Ectodermal cell (in vitro differentiated cells): Measurements from ENCODE around the gene CLEC4E.
"Not testable (repeated sequence)": the region's sequence is repeated elsewhere in the genome, so short reads cannot be mapped to it uniquely, and the experiment has no call there.

Experiments used
- H3K27ac ChIP-seq: 2 replicates; pipeline ENCODE4 v1.7.0; 2013; ENCODE audit warnings: mild to moderate bottlenecking, low read depth, low read length; ENCODE audit not compliant: insufficient read depth, poor library complexity, severe bottlenecking
- H3K27me3 ChIP-seq: 2 replicates; pipeline ENCODE4 v1.7.0; 2013; ENCODE audit warnings: mild to moderate bottlenecking, low read length; ENCODE audit not compliant: insufficient read depth, control insufficient read depth, poor library complexity, severe bottlenecking
- H3K36me3 ChIP-seq: one replicate; pipeline ENCODE4 v1.7.0; 2013; ENCODE audit warnings: low read length; ENCODE audit not compliant: control insufficient read depth, insufficient read depth
- H3K4me1 ChIP-seq: one replicate; pipeline ENCODE4 v1.7.0; 2013; ENCODE audit warnings: low read length; ENCODE audit not compliant: control insufficient read depth, insufficient read depth
- H3K4me3 ChIP-seq: 2 replicates; pipeline ENCODE4 v1.7.0; 2013; ENCODE audit warnings: low read depth, low read length, control low read depth; ENCODE audit not compliant: insufficient read depth
- H3K9me3 ChIP-seq: 2 replicates; pipeline ENCODE4 v1.7.0; 2013; ENCODE audit warnings: mild to moderate bottlenecking, low read length, moderate library complexity; ENCODE audit not compliant: control insufficient read depth
- WGBS, 2 experiments: methylation state at CpG; one replicate each; pipeline ENCODE4 v1.1.7; 2013; ENCODE audit warnings: missing lambda C conversion rate in 2 of 2; 5-methylcytosine and 5-hydroxymethylcytosine counted together

Gene CLEC4E

DNA sequence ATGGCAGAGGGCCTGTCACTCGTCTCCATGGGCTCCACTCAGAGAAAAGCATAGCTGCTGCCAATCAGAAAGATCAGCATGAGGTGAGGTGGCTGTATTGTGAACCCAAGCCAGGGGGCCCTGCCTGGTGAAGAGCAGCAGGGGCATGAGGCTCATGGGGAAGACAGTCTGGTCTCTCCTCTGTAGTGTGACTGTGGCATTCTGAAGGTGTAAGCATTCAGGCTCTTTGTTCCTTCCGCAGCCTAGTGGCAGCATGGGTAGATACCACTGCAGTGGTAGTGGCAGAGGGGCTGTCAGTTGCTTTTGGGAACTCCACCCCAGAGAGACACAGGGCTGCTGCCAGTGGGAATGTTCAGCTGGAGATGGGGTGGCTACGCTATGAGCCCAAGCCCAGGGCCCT is 32.5 kb downstream of the CLEC4E start:
- 69 to 73% methylated on average over 3 of the region's 3 CpGs for WGBS, 2 experiments
- H3K4me1 ChIP-seq, result no peaks in the 10 kb centered on the region
- no peak overlapping the region for H3K27ac ChIP-seq
- no peaks in the 10 kb centered on the region for H3K9me3 ChIP-seq
- H3K36me3 ChIP-seq, result no peaks in the 10 kb centered on the region
- H3K4me3 ChIP-seq, result no peak overlapping the region
- no peaks in the 10 kb centered on the region for H3K27me3 ChIP-seq

DNA sequence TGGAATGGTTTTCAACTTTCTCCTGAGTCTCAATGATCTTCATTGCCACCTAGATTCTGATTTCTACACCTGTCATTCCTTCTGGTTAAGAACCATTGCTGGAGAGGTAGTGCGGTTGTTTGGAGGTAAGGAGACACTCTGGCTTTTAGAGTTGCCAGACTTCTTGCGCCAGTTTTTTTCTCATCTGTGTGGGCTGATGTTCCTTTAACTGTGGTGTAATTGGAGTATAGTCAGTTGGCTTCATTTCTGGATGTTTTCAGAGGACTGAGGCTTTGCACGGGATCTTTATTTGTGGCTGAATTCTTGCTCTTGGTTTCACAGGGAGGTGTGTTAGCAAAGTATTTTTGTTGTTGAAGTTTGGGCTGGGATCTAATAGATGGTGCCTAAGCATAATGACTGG is 33.1 kb downstream of the CLEC4E start:
- Histone ChIP-seq H3K4me3 (no peak overlapping the region), H3K27me3 (no peaks in the 10 kb centered on the region), H3K9me3 (no peaks in the 10 kb centered on the region), H3K36me3 (no peaks in the 10 kb centered on the region), H3K27ac (no peak overlapping the region), H3K4me1 (no peaks in the 10 kb centered on the region)
- WGBS, 2 experiments, result 87 to 93% methylated on average over 3 of the region's 3 CpGs

DNA sequence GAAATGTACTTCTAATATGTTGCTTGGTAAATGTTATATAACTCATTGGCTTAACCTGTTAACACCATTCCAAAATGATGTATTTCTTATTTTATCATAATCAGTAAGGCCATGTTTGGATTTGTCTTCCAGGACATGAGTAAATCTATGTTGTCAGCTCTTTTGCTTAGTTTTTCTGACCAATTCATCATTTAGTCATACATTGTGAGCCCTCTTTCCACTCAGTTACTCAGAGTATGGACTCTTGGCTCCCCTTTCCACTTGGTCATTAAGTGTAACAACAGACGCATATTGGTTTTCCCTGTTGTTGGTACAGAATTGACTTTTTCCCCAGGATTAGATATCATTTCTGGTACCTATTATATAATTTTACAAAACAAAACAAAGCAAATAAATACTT is 36.4 kb downstream of the CLEC4E start:
- no peaks in the 10 kb centered on the region for H3K36me3 ChIP-seq
- H3K9me3 ChIP-seq, result no peaks in the 10 kb centered on the region
- H3K27ac ChIP-seq, result no peak overlapping the region
- H3K4me3 ChIP-seq, result no peak overlapping the region
- no peaks in the 10 kb centered on the region for H3K4me1 ChIP-seq
- 100% methylated on average over 1 of the region's 1 CpG for WGBS, 2 experiments
- H3K27me3 ChIP-seq, result no peaks in the 10 kb centered on the region

GRCh38 chr12:8501720-8502119 is 39.0 kb downstream of the CLEC4E start:
- H3K36me3 ChIP-seq, result no peaks in the 10 kb centered on the region
- no peaks in the 10 kb centered on the region for H3K4me1 ChIP-seq
- no peaks in the 10 kb centered on the region for H3K27me3 ChIP-seq
- no peaks in the 10 kb centered on the region for H3K9me3 ChIP-seq
- no peak overlapping the region for H3K27ac ChIP-seq
- WGBS, 2 experiments, result 65 to 67% methylated on average over 1 of the region's 3 CpGs
- no peak overlapping the region for H3K4me3 ChIP-seq

DNA sequence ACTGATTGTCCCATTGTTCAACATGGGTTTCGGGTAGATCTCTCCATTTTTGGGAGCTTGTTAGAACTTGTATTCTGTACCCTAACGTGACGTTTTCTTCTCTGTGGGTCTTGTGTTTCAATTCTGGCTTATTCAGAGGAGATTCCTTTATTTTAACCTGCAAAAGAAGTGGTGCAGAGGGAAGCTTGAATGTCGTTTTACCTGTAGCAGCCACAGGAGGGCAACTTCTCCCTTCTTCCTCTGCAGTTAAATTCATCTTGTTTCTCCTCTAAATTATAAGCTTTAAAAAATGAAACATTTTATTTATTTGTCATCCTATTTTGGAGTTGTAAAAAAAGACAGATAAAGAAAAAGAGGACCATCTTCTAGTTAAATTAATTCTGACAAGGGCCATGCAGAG is 41.1 kb downstream of the CLEC4E start:
- H3K27me3 ChIP-seq, result no peaks in the 10 kb centered on the region
- H3K4me1 ChIP-seq, result no peaks in the 10 kb centered on the region
- H3K27ac ChIP-seq, result no peak overlapping the region
- 49 to 53% methylated on average over 3 to 4 of the region's 4 CpGs for WGBS, 2 experiments
- H3K9me3 ChIP-seq, result no peaks in the 10 kb centered on the region
- H3K36me3 ChIP-seq, result no peaks in the 10 kb centered on the region
- no peak overlapping the region for H3K4me3 ChIP-seq

DNA sequence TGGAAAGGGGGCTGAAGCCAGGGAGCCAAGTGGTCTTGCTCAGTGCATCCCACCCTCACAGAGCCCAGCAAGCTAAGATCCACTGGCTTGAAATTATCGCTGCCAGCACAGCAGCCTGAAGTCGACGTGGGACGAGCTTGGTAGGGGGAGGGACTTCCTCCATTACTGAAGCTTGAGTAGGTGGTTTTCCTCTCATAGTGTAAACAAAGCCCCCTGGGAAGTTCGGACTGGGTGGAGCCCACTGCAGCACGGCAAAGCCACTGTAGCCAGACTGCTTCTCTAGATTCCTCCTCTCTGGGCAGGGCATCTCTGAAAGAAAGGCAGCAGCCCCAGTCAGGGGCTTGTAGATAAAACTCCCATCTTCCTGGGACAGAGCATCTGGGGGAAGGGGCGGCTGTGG is 44.6 kb downstream of the CLEC4E start:
- 51 to 62% methylated on average over 7 of the region's 7 CpGs for WGBS, 2 experiments
- H3K4me1 ChIP-seq, H3K4me3 ChIP-seq: not testable (repeated sequence)

GRCh38 chr12:8495671-8496070 is 45.0 kb downstream of the CLEC4E start:
- H3K4me3 ChIP-seq, H3K4me1 ChIP-seq, H3K27me3 ChIP-seq, H3K9me3 ChIP-seq, H3K27ac ChIP-seq, H3K36me3 ChIP-seq: not testable (repeated sequence)
- 89 to 92% methylated on average over 4 of the region's 4 CpGs for WGBS, 2 experiments

More for the DNA sequence above, 44.6 kb downstream of the CLEC4E start:
- not testable (repeated sequence) for H3K27ac ChIP-seq, H3K27me3 ChIP-seq, H3K36me3 ChIP-seq, H3K9me3 ChIP-seq

GRCh38 chr12:8493084-8493483 is 47.6 kb downstream of the CLEC4E start:
- no peak overlapping the region for H3K27ac ChIP-seq

GRCh38 chr12:8491646-8492530 is 48.8 kb downstream of the CLEC4E start:
- H3K9me3 ChIP-seq, result no peaks in the 10 kb centered on the region
- no peaks in the 10 kb centered on the region for H3K36me3 ChIP-seq
- H3K4me1 ChIP-seq, result no peaks in the 10 kb centered on the region
- H3K4me3 ChIP-seq, result no peak overlapping the region
- H3K27me3 ChIP-seq, result no peaks in the 10 kb centered on the region
- 88 to 96% methylated on average over 3 to 5 of the region's 5 CpGs for WGBS, 2 experiments
- H3K27ac ChIP-seq, result no peak overlapping the region

More at GRCh38 chr12:8493084-8493483, 47.6 kb downstream of the CLEC4E start:
- H3K27me3 ChIP-seq, result no peaks in the 10 kb centered on the region
- H3K4me3 ChIP-seq, result no peak overlapping the region
- no peaks in the 10 kb centered on the region for H3K4me1 ChIP-seq
- no peaks in the 10 kb centered on the region for H3K36me3 ChIP-seq
- H3K9me3 ChIP-seq, result no peaks in the 10 kb centered on the region
- WGBS, 2 experiments, result 92% methylated on average over 1 of the region's 2 CpGs; no CpG with 5 or more reads in 1 of the 2 experiments
